Loucy (cell line): ENCODE measurements around the gene KDM2B.
"Not testable (repeated sequence)": the region's sequence is repeated elsewhere in the genome, so short reads cannot be mapped to it uniquely, and the experiment has no call there.

ENCODE experiments used
- H2AFZ ChIP-seq: fragments of 200-600 bp; sonication (generic); 2 replicates; pipeline ENCODE4 v1.6.0; 2016; ENCODE audit warnings: antibody characterized with exemption, mild to moderate bottlenecking, low read length, moderate library complexity
- H3F3A ChIP-seq: fragments of 200-600 bp; 2 replicates; pipeline ENCODE4 v1.6.0; 2016; ENCODE audit warnings: antibody characterized with exemption, low read depth, mild to moderate bottlenecking
- H3K27me3 ChIP-seq: fragments of 200-600 bp; sonication (generic); 2 replicates; pipeline ENCODE4 v1.6.1; 2014; ENCODE audit warnings: low read length, mild to moderate bottlenecking; ENCODE audit not compliant: insufficient read depth, poor library complexity, severe bottlenecking
- H3K36me3 ChIP-seq: fragments of 200-600 bp; sonication (generic); 2 replicates; pipeline ENCODE4 v1.6.1; 2016; ENCODE audit warnings: low read length; ENCODE audit not compliant: insufficient read depth
- H3K4me1 ChIP-seq: fragments of 200-600 bp; sonication (generic); 2 replicates; pipeline ENCODE4 v1.5.1; 2014; ENCODE audit warnings: low read length, mild to moderate bottlenecking; ENCODE audit not compliant: insufficient read depth, poor library complexity, severe bottlenecking
- H3K4me2 ChIP-seq: fragments of 200-600 bp; sonication (generic); 2 replicates; pipeline ENCODE4 v1.6.0; 2014; ENCODE audit warnings: antibody characterized with exemption, low read length, low read depth, mild to moderate bottlenecking; ENCODE audit not compliant: poor library complexity, severe bottlenecking
- H3K4me3 ChIP-seq: fragments of 200-600 bp; sonication (generic); 2 replicates; pipeline ENCODE4 v1.5.1; 2014; ENCODE audit warnings: low read length, mild to moderate bottlenecking, mixed read lengths; ENCODE audit not compliant: poor library complexity, severe bottlenecking
- H3K79me2 ChIP-seq: fragments of 200-600 bp; sonication (generic); 2 replicates; pipeline ENCODE4 v1.6.1; 2014; ENCODE audit warnings: low read length; ENCODE audit not compliant: insufficient read depth
- H3K9ac ChIP-seq: fragments of 200-600 bp; sonication (generic); 2 replicates; pipeline ENCODE4 v1.6.0; 2014; ENCODE audit warnings: mild to moderate bottlenecking, low read depth, low read length, moderate library complexity; ENCODE audit not compliant: poor library complexity, severe bottlenecking
- H3K9me2 ChIP-seq: fragments of 200-600 bp; sonication (generic); replicated peaks from 2 replicates; pipeline ENCODE4 v1.6.1; 2016; ENCODE audit warnings: low read depth, low read length, mixed read lengths
- H3K9me3 ChIP-seq: fragments of 200-600 bp; sonication (generic); 2 replicates; pipeline ENCODE4 v1.6.1; 2014; ENCODE audit warnings: mild to moderate bottlenecking, antibody characterized with exemption, low read length, low read depth; ENCODE audit not compliant: insufficient read depth
- H4K20me1 ChIP-seq: fragments of 200-600 bp; sonication (generic); 2 replicates; pipeline ENCODE4 v1.6.0; 2014; ENCODE audit warnings: antibody characterized with exemption, low read length, mild to moderate bottlenecking; ENCODE audit not compliant: insufficient read depth, poor library complexity, severe bottlenecking
- EZH2phosphoT487 ChIP-seq: fragments of 200-600 bp; IDR thresholded peaks from 2 replicates; pipeline ENCODE4 v1.6.1; 2018; ENCODE audit warnings: antibody characterized with exemption, mild to moderate bottlenecking, moderate library complexity, borderline replicate concordance
- TF ChIP-seq, protein P1 (sequence below): fragments of 200-600 bp; sonication (generic); conservative IDR thresholded peaks from 2 replicates; pipeline ENCODE4 v1.5.1; 2014; ENCODE audit warnings: mild to moderate bottlenecking, antibody characterized with exemption, low read length

Gene KDM2B

DNA sequence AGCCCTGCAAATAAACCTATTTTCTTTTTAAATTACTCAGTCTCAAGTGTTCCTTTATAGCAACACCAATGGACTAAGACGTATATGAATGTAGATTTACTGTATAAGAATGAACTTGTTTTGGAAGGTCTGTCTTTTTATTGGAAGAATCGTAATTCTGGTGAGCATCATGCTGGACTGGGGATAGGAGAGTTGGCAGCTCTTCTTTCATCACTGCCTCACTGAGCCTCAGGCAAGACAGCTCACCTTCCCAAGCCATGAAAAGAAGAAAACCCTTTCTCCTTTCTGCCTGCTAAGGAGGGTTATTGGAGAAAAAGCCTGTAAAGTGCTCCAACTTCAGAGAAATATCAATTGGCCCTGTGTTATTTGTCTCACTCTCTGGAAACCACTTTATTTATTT is 190.0 kb downstream of the KDM2B start:
- H3K36me3 ChIP-seq = no peaks in the 10 kb centered on the region
- no peaks in the 10 kb centered on the region for H3K9me3 ChIP-seq
- H3K4me3 ChIP-seq = no peak overlapping the region
- H2AFZ ChIP-seq = no peak overlapping the region
- TF ChIP-seq, protein P1, sequence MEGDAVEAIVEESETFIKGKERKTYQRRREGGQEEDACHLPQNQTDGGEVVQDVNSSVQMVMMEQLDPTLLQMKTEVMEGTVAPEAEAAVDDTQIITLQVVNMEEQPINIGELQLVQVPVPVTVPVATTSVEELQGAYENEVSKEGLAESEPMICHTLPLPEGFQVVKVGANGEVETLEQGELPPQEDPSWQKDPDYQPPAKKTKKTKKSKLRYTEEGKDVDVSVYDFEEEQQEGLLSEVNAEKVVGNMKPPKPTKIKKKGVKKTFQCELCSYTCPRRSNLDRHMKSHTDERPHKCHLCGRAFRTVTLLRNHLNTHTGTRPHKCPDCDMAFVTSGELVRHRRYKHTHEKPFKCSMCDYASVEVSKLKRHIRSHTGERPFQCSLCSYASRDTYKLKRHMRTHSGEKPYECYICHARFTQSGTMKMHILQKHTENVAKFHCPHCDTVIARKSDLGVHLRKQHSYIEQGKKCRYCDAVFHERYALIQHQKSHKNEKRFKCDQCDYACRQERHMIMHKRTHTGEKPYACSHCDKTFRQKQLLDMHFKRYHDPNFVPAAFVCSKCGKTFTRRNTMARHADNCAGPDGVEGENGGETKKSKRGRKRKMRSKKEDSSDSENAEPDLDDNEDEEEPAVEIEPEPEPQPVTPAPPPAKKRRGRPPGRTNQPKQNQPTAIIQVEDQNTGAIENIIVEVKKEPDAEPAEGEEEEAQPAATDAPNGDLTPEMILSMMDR = no peak
- no peak for TF ChIP-seq EZH2phosphoT487
- no peaks in the 10 kb centered on the region for H4K20me1 ChIP-seq
- no peaks in the 10 kb centered on the region for H3K79me2 ChIP-seq
- H3K4me2 ChIP-seq = no peak overlapping the region
- peaks cover 3% of the 10 kb centered on the region for H3K4me1 ChIP-seq
- H3K9me2 ChIP-seq = no peaks in the 10 kb centered on the region
- H3K9ac ChIP-seq = no peak overlapping the region
- no peaks in the 10 kb centered on the region for H3F3A ChIP-seq
- H3K27me3 ChIP-seq = no peaks in the 10 kb centered on the region

DNA sequence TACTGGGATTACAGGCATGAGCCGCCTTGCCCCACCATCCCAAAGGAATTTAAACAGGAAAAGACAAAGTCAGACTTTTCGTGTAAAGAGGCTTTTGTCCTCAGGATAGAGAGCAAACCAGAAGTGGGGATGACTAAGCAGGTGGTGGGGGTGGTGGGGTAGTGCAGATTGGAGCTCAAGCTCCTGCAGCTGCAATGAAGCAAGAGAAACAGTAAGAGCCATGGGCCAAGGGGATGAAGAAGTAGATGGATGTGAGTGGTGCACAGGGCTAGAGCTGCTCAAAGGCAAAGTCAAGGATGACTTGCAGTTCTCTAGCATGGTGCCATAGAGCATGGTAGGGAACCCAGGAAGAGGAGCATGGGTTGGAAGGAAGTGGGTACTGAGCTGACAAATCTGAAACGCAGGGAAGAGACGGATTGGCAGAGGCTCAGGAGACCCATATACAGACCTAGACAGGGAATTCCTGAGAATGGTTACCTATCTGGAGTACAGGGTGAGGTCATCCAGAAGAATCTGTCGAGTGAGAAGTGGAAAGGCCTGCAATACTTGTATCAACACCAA is 192.3 kb downstream of the KDM2B start:
- H3K9ac ChIP-seq = no peak overlapping the region
- H2AFZ ChIP-seq = peak overlapping the region; percentile 29; the same call in 1 of the 2 replicates
- no peaks in the 10 kb centered on the region for H3K27me3 ChIP-seq
- no peaks in the 10 kb centered on the region for H4K20me1 ChIP-seq
- H3K4me3 ChIP-seq = no peak overlapping the region
- no peaks in the 10 kb centered on the region for H3F3A ChIP-seq
- H3K4me2 ChIP-seq = no peak overlapping the region
- H3K9me2 ChIP-seq = no peaks in the 10 kb centered on the region
- H3K36me3 ChIP-seq = no peaks in the 10 kb centered on the region
- TF ChIP-seq, protein P1 = no peak
- no peak for TF ChIP-seq EZH2phosphoT487
- H3K4me1 ChIP-seq = peaks cover 3% of the 10 kb centered on the region
- no peaks in the 10 kb centered on the region for H3K79me2 ChIP-seq
- no peaks in the 10 kb centered on the region for H3K9me3 ChIP-seq

DNA sequence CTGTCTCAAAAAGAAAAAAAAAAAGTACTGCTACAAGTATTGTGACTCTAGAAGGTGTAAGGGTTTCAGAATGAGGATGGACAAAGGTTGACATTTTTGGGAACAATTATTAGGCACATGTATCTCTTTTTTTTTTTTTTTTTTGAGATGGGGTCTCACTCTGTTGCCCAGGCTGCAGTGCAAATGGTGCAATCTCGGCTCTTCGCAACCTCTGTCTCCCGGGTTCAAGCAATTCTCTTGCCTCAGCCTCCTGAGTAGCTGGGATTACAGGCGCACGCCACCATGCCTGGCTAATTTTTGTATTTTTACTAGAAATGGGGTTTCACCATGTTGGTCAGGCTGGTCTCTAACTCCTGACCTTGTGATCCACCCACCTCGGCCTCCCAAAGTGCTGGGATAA is 195.9 kb downstream of the KDM2B start:
- H3K4me1 ChIP-seq, H3K36me3 ChIP-seq, H2AFZ ChIP-seq, H3K79me2 ChIP-seq, H3K4me2 ChIP-seq, H3K9me3 ChIP-seq, H3K9me2 ChIP-seq, H3K27me3 ChIP-seq, H4K20me1 ChIP-seq, H3F3A ChIP-seq, H3K4me3 ChIP-seq, H3K9ac ChIP-seq: not testable (repeated sequence)

DNA sequence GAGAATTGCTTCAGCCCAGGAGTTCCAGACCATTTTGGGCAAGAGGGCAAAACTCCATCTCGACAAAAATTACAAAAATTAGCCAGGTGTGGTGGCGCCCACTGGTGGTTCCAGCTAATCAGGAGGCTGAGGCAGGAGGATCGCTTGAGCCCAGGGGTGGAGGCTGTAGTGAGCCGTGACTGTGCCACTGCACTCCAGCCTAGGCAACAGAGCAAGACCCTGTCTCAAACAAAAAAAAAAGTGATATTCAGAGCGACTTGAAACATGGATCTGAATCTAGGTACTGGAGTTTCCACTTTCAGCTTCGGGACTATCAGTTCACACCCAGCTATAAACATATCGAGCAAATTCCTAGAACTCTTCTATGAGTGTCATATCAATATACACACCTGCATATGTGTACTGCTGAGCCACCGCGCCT is 197.2 kb downstream of the KDM2B start:
- Histone ChIP-seq H3K27me3 (no peaks in the 10 kb centered on the region), H3K36me3 (no peaks in the 10 kb centered on the region), H3K79me2 (no peaks in the 10 kb centered on the region), H3K9ac (no peak overlapping the region), H3K4me1 (no peaks in the 10 kb centered on the region), H4K20me1 (no peaks in the 10 kb centered on the region), H3F3A (no peaks in the 10 kb centered on the region), H2AFZ (no peak overlapping the region), H3K4me2 (no peak overlapping the region), H3K4me3 (no peak overlapping the region), H3K9me3 (no peaks in the 10 kb centered on the region), H3K9me2 (no peaks in the 10 kb centered on the region)
- TF ChIP-seq, protein P1 = peak; percentile 46
- no peak for TF ChIP-seq EZH2phosphoT487
